ENCODE results near the gene PADI1. TPM values are rescaled to one million over a fixed set of nuclear protein-coding genes. Genes with fewer than 3 reads are reported as not detected.

The PADI1 gene
- total and polyA plus RNA-seq, 12 donors, result 0.06 to 0.10 (median 0.08) TPM; not detected in 9

- H3K27me3 ChIP-seq, result no peaks in the 10 kb centered on the region
- no peaks in the 10 kb centered on the region for H3K36me3 ChIP-seq (replicated peaks in 1 of 2)
- peak; percentile 61 to 80 (median 71) for DNase-seq
- peak overlapping the region in 1 of 5 donors; percentile 64 for H3K27ac ChIP-seq
- 41 to 50% (median 44%) methylated on average over 12 to 13 of the region's 13 CpGs for WGBS, 4 donors
- no peak overlapping the region for H3K4me3 ChIP-seq
- no peak for TF ChIP-seq CTCF (IDR thresholded peaks at IDR 0.05)
- no peak for TF ChIP-seq POLR2A (IDR thresholded peaks at IDR 0.05)
- intact Hi-C loops (cut with DNase I), result no loop called here
- H3K4me1 ChIP-seq (replicated peaks in 1 of 2), result peaks cover 0 to 6% of the 10 kb centered on the region in 2 donors
- no peaks in the 10 kb centered on the region for H3K9me3 ChIP-seq (replicated peaks in 1 of 3)
Observed at GRCh38 chr1:17168091-17168876, 36.6 kb upstream of the PADI1 start.

GRCh38 chr1:17170571-17170970 is 34.4 kb upstream of the PADI1 start:
- intact Hi-C loops (cut with DNase I), result no loop called here
- peaks cover 3% of the 10 kb centered on the region for H3K27me3 ChIP-seq
- no peak for TF ChIP-seq CTCF (IDR thresholded peaks at IDR 0.05)
- TF ChIP-seq POLR2A (IDR thresholded peaks at IDR 0.05), result no peak
- no peaks in the 10 kb centered on the region for H3K9me3 ChIP-seq (replicated peaks in 1 of 3)
- peaks cover 0 to 6% of the 10 kb centered on the region in 2 donors for H3K4me1 ChIP-seq (replicated peaks in 1 of 2)
- no peak overlapping the region for H3K27ac ChIP-seq
- no peak for DNase-seq
- no peak overlapping the region for H3K4me3 ChIP-seq
- H3K36me3 ChIP-seq (replicated peaks in 1 of 2), result no peaks in the 10 kb centered on the region

GRCh38 chr1:17173217-17173616 is 31.7 kb upstream of the PADI1 start:
- Histone ChIP-seq H3K4me3 (no peak overlapping the region), H3K27ac (no peak overlapping the region), H3K27me3 (peaks cover 4% of the 10 kb centered on the region), H3K36me3 (replicated peaks in 1 of 2) (no peaks in the 10 kb centered on the region), H3K9me3 (replicated peaks in 1 of 3) (no peaks in the 10 kb centered on the region), H3K4me1 (replicated peaks in 1 of 2) (peaks cover 0 to 4% of the 10 kb centered on the region in 2 donors)
- no peak for TF ChIP-seq CTCF (IDR thresholded peaks at IDR 0.05)
- no peak for TF ChIP-seq POLR2A (IDR thresholded peaks at IDR 0.05)
- whole genome bisulfite sequencing, 4 donors, result 67 to 85% (median 70%) methylated on average over 3 of the region's 3 CpGs
- no peak for DNase-seq
- intact Hi-C loops (cut with DNase I), result no loop called here

- TF ChIP-seq CTCF (IDR thresholded peaks at IDR 0.05) (no peak), POLR2A (IDR thresholded peaks at IDR 0.05) (no peak)
- intact Hi-C loops (cut with DNase I), result no loop called here
- WGBS, 4 donors, result 74 to 87% (median 79%) methylated on average over 4 to 6 of the region's 6 CpGs
- H3K36me3 ChIP-seq (replicated peaks in 1 of 2), result no peaks in the 10 kb centered on the region
- H3K4me3 ChIP-seq, result no peak overlapping the region
- H3K27ac ChIP-seq, result no peak overlapping the region
- no peak for DNase-seq
- peaks cover 4% of the 10 kb centered on the region for H3K27me3 ChIP-seq
- H3K9me3 ChIP-seq (replicated peaks in 1 of 3), result no peaks in the 10 kb centered on the region
- no peaks in the 10 kb centered on the region for H3K4me1 ChIP-seq (replicated peaks in 1 of 2)
Observed at GRCh38 chr1:17176306-17177061, 28.4 kb upstream of the PADI1 start.

All from adrenal gland (tissue), 12 donors.